ENCODE data around the gene PASK.

PASK gene

GRCh38 chr2:241126201-241126611 lies 23.1 kb downstream of the PASK start:
- DNase-seq (ENCODE audit: low spot score) = no peak

GRCh38 chr2:241125626-241126025 lies 23.6 kb downstream of the PASK start:
- no peak for DNase-seq (ENCODE audit: low spot score)

- no peak for DNase-seq (ENCODE audit: low spot score)
Measured at GRCh38 chr2:241123816-241124536, 25.3 kb downstream of the PASK start.

- no peak for DNase-seq (ENCODE audit: low spot score)
Measured at GRCh38 chr2:241122376-241123002, 26.8 kb downstream of the PASK start.

GRCh38 chr2:241121008-241121407 lies 28.3 kb downstream of the PASK start:
- DNase-seq (ENCODE audit: low spot score) = no peak

- DNase-seq (ENCODE audit: low spot score) = no peak
Measured at GRCh38 chr2:241120440-241120839, 28.8 kb downstream of the PASK start.

- no peak for DNase-seq (ENCODE audit: low spot score)
Measured at GRCh38 chr2:241118737-241119505, 30.4 kb downstream of the PASK start.

GRCh38 chr2:241116606-241117560 lies 32.4 kb downstream of the PASK start:
- DNase-seq (ENCODE audit: low spot score) = no peak

GRCh38 chr2:241115361-241115760 lies 33.9 kb downstream of the PASK start:
- DNase-seq (ENCODE audit: low spot score) = no peak

- DNase-seq (ENCODE audit: low spot score) = no peak
Measured at GRCh38 chr2:241114836-241115235, 34.4 kb downstream of the PASK start.

- DNase-seq (ENCODE audit: low spot score) = no peak
Measured at GRCh38 chr2:241112592-241112991, 36.7 kb downstream of the PASK start.

- DNase-seq (ENCODE audit: low spot score) = no peak
Measured at GRCh38 chr2:241112046-241112445, 37.2 kb downstream of the PASK start.

GRCh38 chr2:241111440-241111805 lies 37.8 kb downstream of the PASK start:
- DNase-seq (ENCODE audit: low spot score) = no peak

GRCh38 chr2:241110607-241111439 lies 38.4 kb downstream of the PASK start:
- DNase-seq (ENCODE audit: low spot score) = no peak

GRCh38 chr2:241110089-241110606 lies 39.1 kb downstream of the PASK start:
- no peak for DNase-seq (ENCODE audit: low spot score)

GRCh38 chr2:241109210-241110088 lies 39.8 kb downstream of the PASK start:
- no peak for DNase-seq (ENCODE audit: low spot score)

GRCh38 chr2:241108271-241109209 lies 40.7 kb downstream of the PASK start:
- no peak for DNase-seq (ENCODE audit: low spot score)

- no peak for DNase-seq (ENCODE audit: low spot score)
Measured at GRCh38 chr2:241107031-241107783, 42.1 kb downstream of the PASK start.
